ENCODE data around the gene BRMS1.
"Not testable (repeated sequence)": the region's sequence is repeated elsewhere in the genome, so short reads cannot be mapped to it uniquely, and the experiment has no call there.

The BRMS1 gene

GRCh38 chr11:66322732-66323427 is 22.0 kb downstream of the BRMS1 start:
- no peak for DNase-seq (ENCODE audit: low read depth)

GRCh38 chr11:66321606-66322005 is 23.3 kb downstream of the BRMS1 start:
- DNase-seq (ENCODE audit: low read depth): no peak

- DNase-seq (ENCODE audit: low read depth): not testable (repeated sequence)
These were observed 24.2 kb downstream of the BRMS1 start for GRCh38 chr11:66320748-66321147.

GRCh38 chr11:66320289-66320688 is 24.6 kb downstream of the BRMS1 start:
- DNase-seq (ENCODE audit: low read depth): not testable (repeated sequence)

- no peak for DNase-seq (ENCODE audit: low read depth)
These were observed 26.3 kb downstream of the BRMS1 start for GRCh38 chr11:66318600-66318970.

- DNase-seq (ENCODE audit: low read depth): peak; percentile 42
These were observed 26.9 kb downstream of the BRMS1 start for GRCh38 chr11:66317723-66318599.

GRCh38 chr11:66317322-66317722 is 27.6 kb downstream of the BRMS1 start:
- no peak for DNase-seq (ENCODE audit: low read depth)

GRCh38 chr11:66316849-66317251 is 28.1 kb downstream of the BRMS1 start, which contains the start of gene CD248:
CD248 (minus strand) TSS chr11:66317044; CDS start chr11:66317027, 17 bp downstream.
- DNase-seq (ENCODE audit: low read depth): no peak

- no peak for DNase-seq (ENCODE audit: low read depth)
These were observed 28.7 kb downstream of the BRMS1 start for GRCh38 chr11:66315921-66316811.

GRCh38 chr11:66315498-66315885 is 29.4 kb downstream of the BRMS1 start:
- DNase-seq (ENCODE audit: low read depth): no peak

- no peak for DNase-seq (ENCODE audit: low read depth)
These were observed 30.1 kb downstream of the BRMS1 start for GRCh38 chr11:66314561-66315497.

GRCh38 chr11:66314186-66314501 is 30.8 kb downstream of the BRMS1 start:
- no peak for DNase-seq (ENCODE audit: low read depth)

GRCh38 chr11:66313321-66314185 is 31.4 kb downstream of the BRMS1 start:
- DNase-seq (ENCODE audit: low read depth): no peak

- peak; percentile 96 for DNase-seq (ENCODE audit: low read depth)
These were observed 32.2 kb downstream of the BRMS1 start for GRCh38 chr11:66312549-66313320.

GRCh38 chr11:66311965-66312548 is 32.8 kb downstream of the BRMS1 start:
- DNase-seq (ENCODE audit: low read depth): peak; percentile 93

GRCh38 chr11:66311470-66311964 is 33.4 kb downstream of the BRMS1 start:
- DNase-seq (ENCODE audit: low read depth): no peak

- DNase-seq (ENCODE audit: low read depth): not testable (repeated sequence)
These were observed 34.0 kb downstream of the BRMS1 start for GRCh38 chr11:66310803-66311440.

- DNase-seq (ENCODE audit: low read depth): no peak
These were observed 34.6 kb downstream of the BRMS1 start for GRCh38 chr11:66310324-66310723.

Data from stimulated activated CD8-positive, alpha-beta memory T cell treated with anti-CD3 and anti-CD28 coated beads, Interleukin-4, amount 100 ng/mL, for 24 hours (primary cell).